HG02571 (cell line): ENCODE data around the gene IAPP.
"Not testable (repeated sequence)": the region's sequence is repeated elsewhere in the genome, so short reads cannot be mapped to it uniquely, and the experiment has no call there.

Experiments
- ATAC-seq: cut with Tn5 transposase; IDR thresholded peaks from one replicate; pipeline ENCODE4 v1.9.1; 2021; ENCODE audit warnings: mild to moderate bottlenecking, moderate library complexity; ENCODE audit not compliant: unreplicated experiment

IAPP gene

DNA sequence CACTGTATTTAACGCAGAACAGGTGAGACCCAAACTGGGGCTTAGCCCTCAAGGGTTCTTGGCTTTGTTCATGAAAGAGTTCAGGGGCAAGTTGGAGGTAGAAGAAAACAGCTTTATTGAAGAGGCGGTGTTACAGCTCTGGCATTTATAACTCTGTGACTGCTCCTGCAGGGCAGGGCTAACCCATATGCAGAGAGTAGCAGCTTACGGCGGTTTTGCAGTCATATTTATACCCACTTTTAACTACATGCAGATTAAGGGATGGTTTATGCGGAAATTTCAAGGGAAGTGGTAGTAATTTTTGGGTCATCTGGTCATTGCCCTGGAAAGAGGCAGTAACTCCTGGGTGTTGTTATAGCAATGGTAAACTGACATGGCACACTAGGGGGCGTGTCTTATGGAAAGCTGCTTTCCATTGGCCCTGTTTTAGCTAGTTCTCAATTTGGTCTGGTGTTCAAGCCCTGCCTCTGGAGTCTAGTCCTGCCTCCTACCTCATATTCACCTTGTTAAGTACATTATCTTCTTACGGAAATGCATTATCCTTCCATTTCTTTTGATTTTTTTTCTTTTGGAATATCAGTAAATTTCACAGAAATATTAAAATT, 1.8 kb upstream of the IAPP start:
- no peak for ATAC-seq

DNA sequence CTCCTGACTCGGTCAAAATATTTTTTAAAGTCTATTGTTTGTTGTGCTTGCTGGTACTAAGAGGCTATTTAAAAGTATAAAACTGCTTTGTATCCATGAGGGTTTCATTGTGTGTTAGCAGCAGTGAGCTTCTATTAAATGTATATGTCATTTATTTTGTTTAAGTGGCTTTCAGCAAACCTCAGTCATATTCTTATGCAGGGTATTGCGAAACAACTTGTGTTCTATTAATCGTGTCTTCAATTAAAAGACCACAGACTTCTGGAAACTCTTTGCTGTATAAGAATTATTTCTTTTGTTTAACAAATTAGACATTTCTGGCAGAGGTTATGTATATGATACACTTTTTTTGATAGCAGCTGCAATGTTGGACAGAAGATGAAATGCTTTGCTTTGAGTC, 6.5 kb downstream of the IAPP start:
- ATAC-seq = no peak

DNA sequence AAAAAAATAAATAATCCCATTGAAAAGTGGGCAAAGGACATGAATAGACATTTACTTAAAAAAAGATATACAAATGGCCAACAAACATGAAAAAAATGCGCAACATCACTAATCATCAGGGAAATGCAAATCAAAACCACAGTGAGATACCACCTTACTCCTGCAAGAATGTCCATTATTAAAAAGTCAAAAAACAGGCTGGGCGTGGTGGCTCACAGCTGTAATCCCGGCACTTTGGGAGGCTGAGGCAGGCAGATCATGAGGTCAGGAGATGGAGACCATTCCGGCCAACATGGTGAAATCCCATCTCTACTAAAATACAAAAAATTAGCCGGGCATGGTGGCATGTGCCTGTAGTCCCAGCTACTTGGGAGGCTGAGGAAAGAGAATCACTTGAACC, 8.6 kb downstream of the IAPP start:
- ATAC-seq = not testable (repeated sequence)

DNA sequence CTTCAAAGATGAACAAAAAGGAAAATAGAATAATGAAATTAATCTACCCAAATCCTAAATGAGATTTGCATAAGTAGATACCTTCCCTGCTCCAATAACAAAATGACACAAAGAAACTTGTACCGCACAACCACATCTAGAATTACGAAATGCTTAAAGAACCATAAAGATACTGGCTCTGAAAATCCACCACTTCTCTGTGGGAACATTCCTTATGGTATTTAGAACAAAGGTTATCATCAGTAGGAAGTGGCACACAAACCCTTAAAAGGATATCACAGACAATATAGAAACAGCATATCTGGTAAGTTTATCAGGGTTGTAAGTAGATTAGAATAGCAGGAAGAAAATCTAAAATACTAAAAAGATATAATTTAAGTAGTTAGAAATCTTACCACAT, 11.6 kb downstream of the IAPP start:
- no peak for ATAC-seq

DNA sequence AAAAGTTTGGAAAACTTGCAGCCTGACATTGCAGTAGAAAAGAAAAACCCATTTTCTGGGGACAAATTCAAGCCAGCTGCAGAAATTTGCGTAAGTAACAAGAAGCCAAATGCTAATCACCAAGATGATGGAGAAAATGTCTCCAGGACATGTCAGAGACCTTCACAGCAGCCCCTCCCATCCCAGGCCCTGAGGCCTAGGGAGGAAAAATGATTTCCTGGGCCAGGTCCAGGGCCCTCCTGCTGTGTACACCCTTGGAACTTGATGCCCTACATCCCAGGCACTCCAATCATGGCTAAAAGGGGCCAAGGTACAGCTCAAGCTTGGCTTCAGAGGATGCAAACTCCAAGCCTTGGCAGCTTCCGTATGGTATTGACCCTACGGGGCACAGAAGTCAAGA, 14.5 kb downstream of the IAPP start:
- no peak for ATAC-seq

DNA sequence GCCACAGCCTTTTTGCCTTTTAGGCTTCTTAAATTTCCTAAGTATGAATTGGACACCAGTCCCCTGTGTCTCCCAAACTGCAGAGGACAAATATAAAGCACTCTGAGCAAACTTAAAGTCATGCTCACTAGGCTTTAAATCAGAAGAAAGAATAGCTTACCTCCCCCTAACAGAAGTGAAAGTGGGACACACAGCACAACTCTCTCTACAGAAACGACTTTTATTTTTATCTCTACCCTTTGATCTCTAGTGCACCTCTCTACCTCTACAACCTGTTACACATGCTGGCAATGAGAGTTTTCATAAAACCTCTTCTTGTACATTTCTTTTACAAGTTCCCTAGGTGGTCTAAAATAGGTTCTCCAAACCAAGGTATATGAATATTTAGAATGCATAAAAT, 19.7 kb downstream of the IAPP start:
- no peak for ATAC-seq

DNA sequence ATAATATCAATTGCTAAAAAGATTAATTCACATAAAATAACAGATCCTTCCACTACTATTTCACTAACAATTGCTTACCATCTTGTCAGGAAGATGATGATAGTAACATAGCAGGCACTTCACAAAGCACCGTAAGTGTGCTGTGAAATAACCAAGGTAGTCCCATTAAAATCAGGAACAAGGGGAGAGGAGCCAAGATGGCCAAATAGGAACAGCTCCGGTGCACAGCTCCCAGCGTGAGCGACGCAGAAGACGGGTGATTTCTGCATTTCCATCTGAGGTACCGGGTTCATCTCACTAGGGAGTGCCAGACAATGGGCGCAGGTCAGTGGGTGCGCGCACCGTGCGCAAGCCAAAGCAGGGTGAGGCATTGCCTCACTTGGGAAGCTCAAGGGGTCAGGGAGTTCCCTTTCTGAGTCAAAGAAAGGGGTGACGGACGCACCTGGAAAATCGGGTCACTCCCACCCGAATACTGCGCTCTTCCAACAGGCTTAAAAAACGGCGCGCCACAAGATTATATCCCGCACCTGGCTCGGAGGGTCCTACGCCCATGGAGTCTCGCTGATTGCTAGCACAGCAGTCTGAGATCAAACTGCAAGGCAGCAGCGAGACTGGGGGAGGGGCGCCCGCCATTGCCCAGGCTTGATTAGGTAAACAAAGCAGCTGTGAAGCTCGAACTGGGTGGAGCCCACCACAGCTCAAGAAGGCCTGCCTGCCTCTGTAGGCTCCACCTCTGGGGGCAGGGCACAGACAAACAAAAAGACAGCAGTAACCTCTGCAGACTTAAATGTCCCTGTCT, 22.3 kb downstream of the IAPP start:
- ATAC-seq = not testable (repeated sequence)

DNA sequence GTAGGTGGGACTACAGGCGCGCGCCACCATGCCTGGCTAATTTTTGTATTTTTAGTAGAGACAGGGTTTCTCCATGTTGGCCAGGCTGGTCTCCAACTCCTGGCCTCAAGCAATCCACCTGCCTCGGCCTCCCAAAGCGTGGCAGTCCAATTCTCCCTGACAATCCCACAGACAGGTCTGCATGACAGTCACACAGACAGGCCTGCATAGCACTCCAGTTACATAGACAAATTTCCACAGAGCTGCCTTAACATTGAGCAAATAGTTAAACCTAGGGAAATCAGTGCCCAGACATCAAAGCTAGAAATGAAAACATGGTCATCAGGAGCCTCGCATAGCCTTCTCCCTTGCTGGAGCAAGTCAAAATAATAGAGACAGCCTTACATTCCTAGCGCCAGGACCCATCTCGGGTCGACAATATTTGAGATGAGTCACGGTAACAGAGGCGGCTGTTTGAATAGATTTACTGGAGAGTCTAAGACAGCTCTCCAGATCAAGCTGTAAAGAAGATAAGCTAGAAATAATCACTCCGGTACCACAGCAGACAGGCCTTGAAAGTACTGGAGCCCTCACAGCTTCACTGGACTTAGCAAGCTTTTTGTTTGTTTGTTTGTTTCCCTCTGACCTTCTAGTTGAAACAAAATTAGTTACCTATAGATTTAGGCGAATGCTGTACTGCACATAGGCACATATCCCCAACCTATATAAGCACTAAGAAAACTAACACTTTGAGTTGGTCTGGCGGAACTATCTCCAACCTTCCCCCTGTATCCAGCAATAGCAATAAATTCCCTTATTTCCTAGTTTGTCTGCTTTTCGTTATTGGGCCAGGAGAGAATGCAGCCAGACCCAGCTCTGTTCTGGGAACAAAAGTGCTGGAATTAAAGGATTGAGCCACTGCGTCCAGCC, 40.9 kb downstream of the IAPP start:
- ATAC-seq = no peak

DNA sequence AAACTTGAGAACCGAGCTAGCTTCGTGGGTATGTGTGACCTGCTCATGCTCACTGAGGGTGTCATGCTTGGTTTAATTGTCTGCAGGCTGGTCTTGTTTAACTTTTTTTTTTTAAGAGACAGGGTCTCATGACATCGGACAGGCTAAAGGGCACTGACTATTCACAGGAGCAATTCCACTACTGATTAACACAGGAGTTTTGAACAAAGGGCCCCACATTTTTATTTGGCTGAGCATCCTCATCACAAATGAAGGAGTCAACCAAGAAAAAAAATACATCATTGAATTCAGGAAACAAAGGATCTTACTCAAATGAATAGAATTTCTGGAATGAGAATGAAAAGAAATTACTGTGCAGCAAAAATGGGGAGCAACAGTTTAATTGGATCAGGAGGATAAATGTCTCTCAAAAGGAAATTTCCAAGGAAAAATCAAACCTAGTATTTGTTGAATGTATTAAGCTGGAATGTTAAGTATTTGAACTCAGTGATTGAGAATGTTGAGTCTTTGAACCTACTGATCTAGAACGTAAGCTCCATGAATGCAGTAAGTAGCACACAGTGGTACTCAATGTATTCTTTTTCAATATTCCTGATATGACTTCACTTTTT, 43.9 kb downstream of the IAPP start:
- ATAC-seq = no peak

DNA sequence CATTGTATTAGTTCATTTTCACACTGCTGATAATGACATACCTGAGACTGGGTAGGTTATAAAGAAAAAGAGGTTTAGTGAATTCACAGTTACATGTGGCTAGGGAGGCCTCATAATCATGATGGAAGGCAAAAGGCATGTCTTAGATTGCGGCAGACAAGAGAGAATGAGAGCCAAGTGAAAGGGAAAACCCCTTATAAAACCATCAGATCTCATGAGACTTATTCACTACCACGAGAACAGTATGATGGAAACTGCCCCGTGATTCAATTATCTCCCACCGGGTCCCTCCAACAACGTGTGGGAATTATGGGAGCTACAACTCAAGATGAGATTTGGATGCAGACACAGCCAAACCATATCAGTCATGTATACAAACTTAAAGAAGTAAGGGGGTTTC, 45.7 kb downstream of the IAPP start:
- not testable (repeated sequence) for ATAC-seq

DNA sequence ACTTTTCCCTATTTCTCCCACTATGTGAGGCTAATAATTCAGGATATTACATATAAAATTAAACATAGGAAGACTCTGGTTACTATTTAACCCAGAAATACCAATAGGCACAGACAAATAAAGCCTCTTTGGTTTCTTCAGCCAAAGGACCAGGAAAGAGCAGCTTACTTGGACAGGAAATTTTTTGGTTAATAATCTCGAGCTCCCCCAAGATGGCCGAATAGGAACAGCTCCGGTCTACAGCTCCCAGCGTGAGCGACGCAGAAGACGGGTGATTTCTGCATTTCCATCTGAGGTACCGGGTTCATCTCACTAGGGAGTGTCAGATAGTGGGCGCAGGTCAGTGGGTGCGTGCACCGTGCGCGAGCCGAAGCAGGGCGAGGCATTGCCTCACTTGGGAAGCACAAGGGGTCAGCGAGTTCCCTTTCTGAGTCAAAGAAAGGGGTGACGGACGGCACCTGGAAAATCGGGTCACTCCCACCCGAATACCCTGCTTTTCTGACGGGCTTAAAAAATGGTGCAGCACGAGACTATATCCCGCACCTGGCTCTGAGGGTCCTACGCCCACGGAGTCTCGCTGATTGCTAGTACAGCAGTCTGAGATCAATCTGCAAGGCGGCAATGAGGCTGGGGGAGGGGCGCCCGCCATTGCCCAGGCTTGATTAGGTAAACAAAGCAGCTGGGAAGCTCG, 46.5 kb downstream of the IAPP start:
- not testable (repeated sequence) for ATAC-seq

DNA sequence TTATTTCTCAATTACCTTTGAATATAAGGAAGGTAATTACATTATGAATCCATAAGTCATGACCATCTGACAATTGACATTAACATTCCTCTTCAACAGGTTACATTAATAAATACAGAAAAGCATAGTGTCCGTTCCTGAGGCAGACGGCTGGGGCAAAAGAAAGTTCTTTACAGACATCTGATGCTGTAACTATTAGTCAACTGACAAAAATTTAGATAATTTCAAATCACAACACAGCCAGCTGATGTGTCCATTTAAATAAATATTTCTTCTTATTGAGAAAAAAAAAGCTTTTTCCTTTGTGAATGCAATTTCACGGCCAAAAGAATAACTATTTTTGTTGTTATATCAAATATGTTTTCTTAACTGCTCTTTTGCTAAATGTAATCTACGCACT, 55.5 kb downstream of the IAPP start:
- no peak for ATAC-seq
